Endothelial cell of umbilical vein (primary cell): ENCODE measurements around the gene C3. TPM values are rescaled to one million over a fixed set of nuclear protein-coding genes. Genes with fewer than 3 reads are reported as not detected.

ENCODE experiments used
- BruUV-seq: library from RNA; stranded (reverse); fragments of 400-500 nt; replicated peaks from 2 replicates; lab custom pipeline; 2021; lab: Mats Ljungman, UMichigan
- CTCF ChIA-PET: fragments of 300-600, 350-600 bp; sonication (Branson Sonifier 250); formaldehyde crosslinking; loops from one replicate; lab custom pipeline; 2021; ENCODE audit warnings: antibody characterized with exemption, inconsistent platforms; lab: Charles Lee
- POLR2A ChIA-PET: fragments of 300-600, 350-600 bp; sonication (Branson Sonifier 250); formaldehyde crosslinking; loops from one replicate; lab custom pipeline; 2021; ENCODE audit warnings: antibody characterized with exemption, inconsistent platforms; lab: Charles Lee
- DNase-seq: peaks from one replicate; pipeline ENCODE4 v3.0.0-alpha.2; 2011; ENCODE audit warnings: low read depth, low spot score
- FAIRE-seq: peaks from 2 replicates; lab custom pipeline; 2011; peaks lifted over from hg19 to GRCh38; lab: Jason Lieb, UNC
- H2AFZ ChIP-seq: 2 replicates; pipeline ENCODE4 v1.6.0; 2012; ENCODE audit warnings: low read depth, low read length, control low read depth, inconsistent platforms
- H3K27ac ChIP-seq: 2 replicates; pipeline ENCODE4 v1.5.1; 2011; ENCODE audit warnings: low read depth, mild to moderate bottlenecking, control low read depth, low read length, moderate library complexity; ENCODE audit not compliant: insufficient read depth
- H3K27me3 ChIP-seq, 2 experiments: 2 replicates each; pipeline versions ENCODE4 v1.6.0 to v1.6.1; 2011; ENCODE audit warnings: low read length in 2 of 2, mixed read lengths in 1 of 2; ENCODE audit not compliant: control insufficient read depth in 2 of 2, insufficient read depth in 2 of 2
- H3K36me3 ChIP-seq, 2 experiments: 2 replicates in 1 of 2; 3 replicates in 1 of 2; pipeline ENCODE4 v1.5.1; 2011; ENCODE audit warnings: low read length in 2 of 2, mild to moderate bottlenecking in 1 of 2, moderate library complexity in 1 of 2; ENCODE audit not compliant: control insufficient read depth in 2 of 2, insufficient read depth in 2 of 2; ENCODE audit errors: extremely low read depth in 1 of 2
- H3K4me1 ChIP-seq: 3 replicates; pipeline ENCODE4 v1.5.1; 2011; ENCODE audit warnings: mild to moderate bottlenecking, low read length; ENCODE audit not compliant: control insufficient read depth, insufficient read depth; ENCODE audit errors: extremely low read depth
- H3K4me2 ChIP-seq: 2 replicates; pipeline ENCODE4 v1.6.1; 2011; ENCODE audit warnings: low read length, control low read depth, mixed read lengths; ENCODE audit not compliant: insufficient read depth
- H3K4me3 ChIP-seq, 3 experiments: fragments of 200-600 bp in 1 of 3; sonication (generic), shearing (Covaris generic) in 1 of 3; replicated peaks in 1 of 3; 2 replicates each; pipeline ENCODE4 v1.5.1; 2011 to 2016; ENCODE audit warnings: control low read depth in 3 of 3, low read length in 3 of 3, mild to moderate bottlenecking in 2 of 3, inconsistent platforms in 1 of 3, low read depth in 1 of 3, moderate library complexity in 1 of 3; ENCODE audit not compliant: insufficient read depth in 1 of 3
- H3K79me2 ChIP-seq: 2 replicates; pipeline ENCODE4 v1.6.0; 2012; ENCODE audit warnings: low read length, inconsistent platforms; ENCODE audit not compliant: control insufficient read depth, insufficient read depth
- H3K9ac ChIP-seq: replicated peaks from 2 replicates; pipeline ENCODE3; 2011; ENCODE audit warnings: low read length, control low read depth; ENCODE audit not compliant: insufficient read depth; ENCODE audit errors: extremely low read depth
- H3K9me1 ChIP-seq: replicated peaks from 3 replicates; pipeline ENCODE4 v1.6.0; 2011; ENCODE audit warnings: mild to moderate bottlenecking, low read length; ENCODE audit not compliant: control insufficient read depth, insufficient read depth; ENCODE audit errors: extremely low read depth
- H3K9me3 ChIP-seq: replicated peaks from 2 replicates; pipeline ENCODE4 v1.5.1; 2012; ENCODE audit warnings: low read length, inconsistent platforms; ENCODE audit not compliant: control insufficient read depth, insufficient read depth
- H4K20me1 ChIP-seq: replicated peaks from 2 replicates; pipeline ENCODE3; 2011; ENCODE audit warnings: mild to moderate bottlenecking, low read length; ENCODE audit not compliant: control insufficient read depth, insufficient read depth; ENCODE audit errors: extremely low read depth
- EZH2 ChIP-seq: IDR thresholded peaks from 2 replicates; pipeline ENCODE4 v1.6.1; 2012; ENCODE audit warnings: borderline replicate concordance, low read depth, mild to moderate bottlenecking, moderate library complexity, low read length, inconsistent platforms; ENCODE audit not compliant: severe bottlenecking
- FOS ChIP-seq: IDR thresholded peaks from 2 replicates; pipeline ENCODE4 v1.6.1; 2011; ENCODE audit warnings: mild to moderate bottlenecking, low read length, moderate library complexity, borderline replicate concordance; ENCODE audit not compliant: insufficient read depth
- GATA2 ChIP-seq: IDR thresholded peaks from 2 replicates; pipeline ENCODE4 v1.7.0; 2011; ENCODE audit warnings: low read depth, mild to moderate bottlenecking, moderate library complexity, mixed read lengths, low read length; ENCODE audit not compliant: insufficient read length, insufficient read depth
- JUN ChIP-seq: IDR thresholded peaks from 2 replicates; pipeline ENCODE4 v1.6.1; 2011; ENCODE audit warnings: borderline replicate concordance, low read depth; ENCODE audit not compliant: insufficient read length, insufficient read depth
- MYC ChIP-seq: IDR thresholded peaks from one replicate; pipeline ENCODE4 v1.6.1; 2011; ENCODE audit warnings: mild to moderate bottlenecking, low read depth, low read length
- POLR2A ChIP-seq: IDR thresholded peaks from 2 replicates; pipeline ENCODE4 v1.6.1; 2012; ENCODE audit warnings: low read depth, mild to moderate bottlenecking, control low read depth, low read length
- POLR2AphosphoS5 ChIP-seq: IDR thresholded peaks from 2 replicates; pipeline ENCODE4 v1.6.1; 2012; ENCODE audit warnings: low read depth, mild to moderate bottlenecking, control low read depth, low read length, moderate library complexity; ENCODE audit not compliant: insufficient read depth
- dilution Hi-C: fragments of 300-500 bp; cut with MboI; formaldehyde crosslinking; loops from one replicate; pipeline ENCODE4 v1.15.0; 2019; ENCODE audit warnings: low sequenced_read_pairs; ENCODE audit not compliant: extremely low pct_ligation_motif_present
- intact Hi-C: fragments of 100-400 bp; cut with micrococcal nuclease; formaldehyde crosslinking; loops from one replicate; pipeline ENCODE4 v1.10.0; 2022
- polyA plus RNA-seq, 4 experiments: library from polyadenylated mRNA; depleted of rRNA in 3 of 4; stranded (reverse) in 3 of 4; unstranded in 1 of 4; fragments of >200 nt; gene quantifications; 2 replicates each; pipeline versions ENCODE4 v1.2.1 to v1.2.3, GENCODE V29; 2011 to 2012; ENCODE audit warnings: missing spikeins in 1 of 4
- total RNA-seq: library from RNA; stranded (reverse); gene quantifications from 2 replicates; pipeline ENCODE4 v1.2.3, GENCODE V29; 2021
- TF ChIP-seq, protein P1 (sequence below): IDR thresholded peaks from 2 replicates; pipeline ENCODE4 v1.6.1; 2011; ENCODE audit not compliant: insufficient read depth, insufficient read length
- TF ChIP-seq, protein P2 (sequence below), 2 donors: IDR thresholded peaks; 1 replicate in 1 of 2; 2 replicates in 1 of 2; pipeline ENCODE4 v1.5.1; 2011; ENCODE audit warnings: low read length in 2 of 2, mild to moderate bottlenecking in 2 of 2, moderate library complexity in 2 of 2, control low read depth in 1 of 2, inconsistent platforms in 1 of 2, low read depth in 1 of 2; ENCODE audit not compliant: insufficient read depth in 1 of 2; ENCODE audit errors: extremely low read depth in 1 of 2

The C3 gene
- total and polyA plus RNA-seq, 2 donors (not counting 3 experiments of a cell fraction or from before 2014, with no cell fraction given) = 0.23 TPM; not detected in 1

DNA sequence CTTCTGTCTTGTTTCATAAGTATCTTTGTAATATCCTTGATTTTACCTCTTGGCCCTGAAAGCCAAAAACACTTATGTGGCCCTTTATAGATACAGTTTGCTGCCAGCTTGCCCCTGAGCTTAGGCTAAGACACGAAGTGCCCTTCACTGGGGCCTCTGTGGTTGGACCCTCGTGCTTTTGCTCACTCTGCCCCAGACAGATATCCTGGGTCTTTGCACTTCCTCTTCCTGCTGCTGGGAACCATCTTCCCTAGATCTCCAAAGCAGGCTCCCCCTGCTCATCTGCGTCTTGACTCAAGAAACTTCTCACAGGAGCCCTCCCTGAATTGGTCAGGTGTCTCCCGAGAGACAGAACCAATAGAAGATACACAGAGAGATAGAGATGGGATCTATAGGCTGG is 48.5 kb downstream of the C3 start:
- no peaks in the 10 kb centered on the region for H3K79me2 ChIP-seq
- no peaks in the 10 kb centered on the region for H3K27me3 ChIP-seq
- no TSS peak for BruUV-seq
- H3K4me2 ChIP-seq = no peak overlapping the region
- POLR2A ChIA-PET = no interaction called here
- no peaks in the 10 kb centered on the region for H3K9me3 ChIP-seq
- no peak overlapping the region for H3K9ac ChIP-seq
- H3K4me1 ChIP-seq = peaks cover 7% of the 10 kb centered on the region
- dilution Hi-C loops = no loop called here
- H3K36me3 ChIP-seq = no peaks in the 10 kb centered on the region
- DNase-seq = no peak
- H3K9me1 ChIP-seq = no peaks in the 10 kb centered on the region
- H3K4me3 ChIP-seq = no peak overlapping the region
- no peaks in the 10 kb centered on the region for H4K20me1 ChIP-seq
- TF ChIP-seq GATA2 (no peak), FOS (no peak), POLR2A (no peak), MYC (no peak), EZH2 (no peak)
- no peak overlapping the region for H3K27ac ChIP-seq
- intact Hi-C loops = loop anchor here (10.0 kb wide), 1 partner anchor 63 kb away; the partner anchor contains the start of genes GPR108 and TRIP10
- FAIRE-seq = no peak
- CTCF ChIA-PET = interaction anchor here (0.6 kb wide), 1 partner anchor 794 kb away, joined by 3 read pairs; no protein-coding TSS in a partner anchor
- no peak overlapping the region for H2AFZ ChIP-seq

DNA sequence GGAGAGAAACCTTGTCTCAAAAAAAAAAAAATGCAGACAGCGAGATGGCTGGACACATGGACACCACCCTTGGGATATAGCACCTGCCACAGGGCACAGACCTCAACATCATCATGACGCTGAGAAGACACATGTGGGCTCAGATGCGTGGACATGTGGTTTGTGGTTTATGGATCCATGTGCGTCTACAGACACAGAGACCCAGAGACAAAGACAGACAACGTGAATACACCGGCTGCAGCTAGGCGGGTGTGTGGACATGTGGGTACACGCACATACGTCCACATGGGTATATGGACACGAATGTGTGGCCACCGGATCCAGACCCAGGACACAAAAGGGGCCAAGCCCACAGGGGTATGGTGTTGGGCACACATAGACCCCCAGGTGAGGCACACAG is 51.8 kb downstream of the C3 start:
- Histone ChIP-seq H3K9ac (no peak overlapping the region), H3K4me1 (no peaks in the 10 kb centered on the region), H2AFZ (no peak overlapping the region), H3K79me2 (no peaks in the 10 kb centered on the region), H4K20me1 (no peaks in the 10 kb centered on the region), H3K27ac (no peak overlapping the region), H3K4me3 (no peak overlapping the region), H3K36me3 (no peaks in the 10 kb centered on the region), H3K9me1 (no peaks in the 10 kb centered on the region), H3K9me3 (no peaks in the 10 kb centered on the region), H3K4me2 (no peak overlapping the region), H3K27me3 (no peaks in the 10 kb centered on the region)
- CTCF ChIA-PET = no interaction called here
- intact Hi-C loops (no loop called here), dilution Hi-C loops (no loop called here)
- FAIRE-seq = no peak
- no peak for TF ChIP-seq POLR2AphosphoS5
- no peak for TF ChIP-seq POLR2A
- no peak for TF ChIP-seq JUN
- TF ChIP-seq, protein P1, sequence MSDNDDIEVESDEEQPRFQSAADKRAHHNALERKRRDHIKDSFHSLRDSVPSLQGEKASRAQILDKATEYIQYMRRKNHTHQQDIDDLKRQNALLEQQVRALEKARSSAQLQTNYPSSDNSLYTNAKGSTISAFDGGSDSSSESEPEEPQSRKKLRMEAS = no peak
- no peak for TF ChIP-seq GATA2
- TF ChIP-seq, protein P2, sequence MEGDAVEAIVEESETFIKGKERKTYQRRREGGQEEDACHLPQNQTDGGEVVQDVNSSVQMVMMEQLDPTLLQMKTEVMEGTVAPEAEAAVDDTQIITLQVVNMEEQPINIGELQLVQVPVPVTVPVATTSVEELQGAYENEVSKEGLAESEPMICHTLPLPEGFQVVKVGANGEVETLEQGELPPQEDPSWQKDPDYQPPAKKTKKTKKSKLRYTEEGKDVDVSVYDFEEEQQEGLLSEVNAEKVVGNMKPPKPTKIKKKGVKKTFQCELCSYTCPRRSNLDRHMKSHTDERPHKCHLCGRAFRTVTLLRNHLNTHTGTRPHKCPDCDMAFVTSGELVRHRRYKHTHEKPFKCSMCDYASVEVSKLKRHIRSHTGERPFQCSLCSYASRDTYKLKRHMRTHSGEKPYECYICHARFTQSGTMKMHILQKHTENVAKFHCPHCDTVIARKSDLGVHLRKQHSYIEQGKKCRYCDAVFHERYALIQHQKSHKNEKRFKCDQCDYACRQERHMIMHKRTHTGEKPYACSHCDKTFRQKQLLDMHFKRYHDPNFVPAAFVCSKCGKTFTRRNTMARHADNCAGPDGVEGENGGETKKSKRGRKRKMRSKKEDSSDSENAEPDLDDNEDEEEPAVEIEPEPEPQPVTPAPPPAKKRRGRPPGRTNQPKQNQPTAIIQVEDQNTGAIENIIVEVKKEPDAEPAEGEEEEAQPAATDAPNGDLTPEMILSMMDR (IDR thresholded peaks at IDR 0.05; ENCODE audit: extremely low read depth in 1 of 2, insufficient read depth in 1 of 2, low read depth in 1 of 2, low read length in 2 of 2) = no peak
- TF ChIP-seq MYC = no peak
- TF ChIP-seq EZH2 = no peak
- no peak for TF ChIP-seq FOS
- POLR2A ChIA-PET = no interaction called here
- no TSS peak for BruUV-seq
- DNase-seq = no peak
